ENCODE data around the gene PLEKHA4.
A peak's percentile ranks its signal among the peaks of the same experiment; 100 is the strongest.
"Not testable (repeated sequence)": the region's sequence is repeated elsewhere in the genome, so short reads cannot be mapped to it uniquely, and the experiment has no call there.

Gene PLEKHA4

GRCh38 chr19:48872182-48872883, 3.9 kb upstream of the PLEKHA4 start, which contains the start of gene PPP1R15A:
PPP1R15A (plus strand) TSS chr19:48872421; CDS start chr19:48873234, 813 bp downstream.
- H3K4me3 ChIP-seq (ENCODE audit: low read length): peak within 1 kb of the TSS; percentile 94
- peaks cover 35% of the 10 kb centered on the region for H3K36me3 ChIP-seq (ENCODE audit: insufficient read depth, low read depth, low read length)
- peaks cover 18% of the 10 kb centered on the region for H3K4me1 ChIP-seq (ENCODE audit: insufficient read depth, low read length)
- no peaks in the 10 kb centered on the region for H3K9me3 ChIP-seq (ENCODE audit: insufficient read depth, low read depth, low read length)
- peak within 1 kb of the TSS; percentile 88 for H3K27ac ChIP-seq (ENCODE audit: low read length)
- peak within 1 kb of the TSS; percentile 92 for H3K9ac ChIP-seq (ENCODE audit: low read depth, low read length)
- H3K27me3 ChIP-seq (ENCODE audit: insufficient read depth, low read length): no peaks in the 10 kb centered on the region

GRCh38 chr19:48871471-48872181, 3.2 kb upstream of the PLEKHA4 start:
- H3K9me3 ChIP-seq (ENCODE audit: insufficient read depth, low read depth, low read length); H3K27ac ChIP-seq (ENCODE audit: low read length); H3K9ac ChIP-seq (ENCODE audit: low read depth, low read length); H3K27me3 ChIP-seq (ENCODE audit: insufficient read depth, low read length): not testable (repeated sequence)
- H3K36me3 ChIP-seq (ENCODE audit: insufficient read depth, low read depth, low read length): peaks cover 34% of the 10 kb centered on the region
- peak overlapping the region; percentile 94; the same call in 1 of the 2 replicates for H3K4me3 ChIP-seq (ENCODE audit: low read length)
- peaks cover 18% of the 10 kb centered on the region for H3K4me1 ChIP-seq (ENCODE audit: insufficient read depth, low read length)

GRCh38 chr19:48870048-48870447, 1.6 kb upstream of the PLEKHA4 start:
- Histone ChIP-seq H3K36me3 (ENCODE audit: insufficient read depth, low read depth, low read length) (peaks cover 19% of the 10 kb centered on the region), H3K27me3 (ENCODE audit: insufficient read depth, low read length) (no peaks in the 10 kb centered on the region), H3K9ac (ENCODE audit: low read depth, low read length) (no peak overlapping the region), H3K4me3 (ENCODE audit: low read length) (no peak overlapping the region), H3K27ac (ENCODE audit: low read length) (no peak overlapping the region), H3K9me3 (ENCODE audit: insufficient read depth, low read depth, low read length) (no peaks in the 10 kb centered on the region), H3K4me1 (ENCODE audit: insufficient read depth, low read length) (peaks cover 18% of the 10 kb centered on the region)

- Histone ChIP-seq H3K9me3 (ENCODE audit: insufficient read depth, low read depth, low read length) (no peaks in the 10 kb centered on the region), H3K27me3 (ENCODE audit: insufficient read depth, low read length) (no peaks in the 10 kb centered on the region), H3K27ac (ENCODE audit: low read length) (no peak overlapping the region), H3K4me1 (ENCODE audit: insufficient read depth, low read length) (peaks cover 12% of the 10 kb centered on the region), H3K9ac (ENCODE audit: low read depth, low read length) (peak overlapping the region; percentile 83; the same call in 1 of the 2 replicates), H3K36me3 (ENCODE audit: insufficient read depth, low read depth, low read length) (no peaks in the 10 kb centered on the region), H3K4me3 (ENCODE audit: low read length) (peak overlapping the region; percentile 63; the same call in 1 of the 2 replicates)
Observed at GRCh38 chr19:48867746-48868113, 687 bp downstream of the PLEKHA4 start.

- Histone ChIP-seq H3K9ac (ENCODE audit: low read depth, low read length) (no peak overlapping the region), H3K27me3 (ENCODE audit: insufficient read depth, low read length) (no peaks in the 10 kb centered on the region), H3K9me3 (ENCODE audit: insufficient read depth, low read depth, low read length) (no peaks in the 10 kb centered on the region), H3K4me1 (ENCODE audit: insufficient read depth, low read length) (peaks cover 12% of the 10 kb centered on the region), H3K36me3 (ENCODE audit: insufficient read depth, low read depth, low read length) (no peaks in the 10 kb centered on the region), H3K4me3 (ENCODE audit: low read length) (no peak overlapping the region; the same call in 1 of the 2 replicates), H3K27ac (ENCODE audit: low read length) (no peak overlapping the region)
Observed at GRCh38 chr19:48867123-48867745, 1.2 kb downstream of the PLEKHA4 start.

- Histone ChIP-seq H3K4me1 (ENCODE audit: insufficient read depth, low read length) (peaks cover 12% of the 10 kb centered on the region), H3K9me3 (ENCODE audit: insufficient read depth, low read depth, low read length) (no peaks in the 10 kb centered on the region), H3K27me3 (ENCODE audit: insufficient read depth, low read length) (no peaks in the 10 kb centered on the region), H3K4me3 (ENCODE audit: low read length) (no peak overlapping the region), H3K36me3 (ENCODE audit: insufficient read depth, low read depth, low read length) (no peaks in the 10 kb centered on the region), H3K9ac (ENCODE audit: low read depth, low read length) (no peak overlapping the region), H3K27ac (ENCODE audit: low read length) (no peak overlapping the region)
Observed at GRCh38 chr19:48866692-48867091, 1.7 kb downstream of the PLEKHA4 start.

- no peak overlapping the region for H3K9ac ChIP-seq (ENCODE audit: low read depth, low read length)
- no peaks in the 10 kb centered on the region for H3K36me3 ChIP-seq (ENCODE audit: insufficient read depth, low read depth, low read length)
- no peak overlapping the region for H3K4me3 ChIP-seq (ENCODE audit: low read length)
- peaks cover 2% of the 10 kb centered on the region; the same call in 1 of the 2 replicates for H3K4me1 ChIP-seq (ENCODE audit: insufficient read depth, low read length)
- H3K9me3 ChIP-seq (ENCODE audit: insufficient read depth, low read depth, low read length): no peaks in the 10 kb centered on the region
- H3K27ac ChIP-seq (ENCODE audit: low read length): no peak overlapping the region
- no peaks in the 10 kb centered on the region for H3K27me3 ChIP-seq (ENCODE audit: insufficient read depth, low read length)
Observed at GRCh38 chr19:48862827-48863226, 5.6 kb downstream of the PLEKHA4 start.

- Histone ChIP-seq H3K4me3 (ENCODE audit: low read length) (no peak overlapping the region), H3K9ac (ENCODE audit: low read depth, low read length) (no peak overlapping the region), H3K36me3 (ENCODE audit: insufficient read depth, low read depth, low read length) (no peaks in the 10 kb centered on the region), H3K4me1 (ENCODE audit: insufficient read depth, low read length) (no peaks in the 10 kb centered on the region), H3K27me3 (ENCODE audit: insufficient read depth, low read length) (no peaks in the 10 kb centered on the region), H3K9me3 (ENCODE audit: insufficient read depth, low read depth, low read length) (no peaks in the 10 kb centered on the region), H3K27ac (ENCODE audit: low read length) (no peak overlapping the region)
Observed at GRCh38 chr19:48861313-48861712, 7.1 kb downstream of the PLEKHA4 start.

- Histone ChIP-seq H3K4me1 (ENCODE audit: insufficient read depth, low read length) (no peaks in the 10 kb centered on the region), H3K36me3 (ENCODE audit: insufficient read depth, low read depth, low read length) (no peaks in the 10 kb centered on the region), H3K27me3 (ENCODE audit: insufficient read depth, low read length) (no peaks in the 10 kb centered on the region), H3K27ac (ENCODE audit: low read length) (no peak overlapping the region), H3K9me3 (ENCODE audit: insufficient read depth, low read depth, low read length) (no peaks in the 10 kb centered on the region), H3K4me3 (ENCODE audit: low read length) (no peak overlapping the region), H3K9ac (ENCODE audit: low read depth, low read length) (no peak overlapping the region)
Observed at GRCh38 chr19:48859711-48860572, 8.5 kb downstream of the PLEKHA4 start.

GRCh38 chr19:48858984-48859710, 9.3 kb downstream of the PLEKHA4 start:
- H3K4me3 ChIP-seq (ENCODE audit: low read length): no peak overlapping the region
- no peaks in the 10 kb centered on the region for H3K9me3 ChIP-seq (ENCODE audit: insufficient read depth, low read depth, low read length)
- no peak overlapping the region for H3K27ac ChIP-seq (ENCODE audit: low read length)
- no peaks in the 10 kb centered on the region for H3K36me3 ChIP-seq (ENCODE audit: insufficient read depth, low read depth, low read length)
- H3K4me1 ChIP-seq (ENCODE audit: insufficient read depth, low read length): no peaks in the 10 kb centered on the region
- H3K9ac ChIP-seq (ENCODE audit: low read depth, low read length): no peak overlapping the region
- no peaks in the 10 kb centered on the region for H3K27me3 ChIP-seq (ENCODE audit: insufficient read depth, low read length)

GRCh38 chr19:48856921-48857320, 11.5 kb downstream of the PLEKHA4 start:
- H3K9ac ChIP-seq (ENCODE audit: low read depth, low read length): no peak overlapping the region
- H3K36me3 ChIP-seq (ENCODE audit: insufficient read depth, low read depth, low read length): no peaks in the 10 kb centered on the region
- H3K4me3 ChIP-seq (ENCODE audit: low read length): no peak overlapping the region
- no peaks in the 10 kb centered on the region for H3K9me3 ChIP-seq (ENCODE audit: insufficient read depth, low read depth, low read length)
- no peaks in the 10 kb centered on the region for H3K27me3 ChIP-seq (ENCODE audit: insufficient read depth, low read length)
- no peaks in the 10 kb centered on the region for H3K4me1 ChIP-seq (ENCODE audit: insufficient read depth, low read length)
- H3K27ac ChIP-seq (ENCODE audit: low read length): no peak overlapping the region

Measured in iPS-20b (cell line).